HepG2 (cell line): ENCODE measurements around the gene C14orf119. TPM values are rescaled to one million over a fixed set of nuclear protein-coding genes. Genes with fewer than 3 reads are reported as not detected.

Experiments
- ARHGAP35 ChIP-seq: sonication (generic); formaldehyde crosslinking; IDR thresholded peaks from 2 replicates; pipeline ENCODE4 v1.9.0; 2022; ENCODE audit warnings: mild to moderate bottlenecking, inconsistent platforms, moderate library complexity, missing genetic modification reagents, borderline replicate concordance
- CBX1 ChIP-seq: IDR thresholded peaks from one replicate; pipeline ENCODE4 v1.6.1; 2016; ENCODE audit warnings: antibody characterized with exemption, low read depth
- ETV5 ChIP-seq: IDR thresholded peaks from 2 replicates; pipeline ENCODE4 v1.6.1; 2018; ENCODE audit warnings: missing biosample characterization, missing genetic modification reagents, inconsistent platforms, borderline replicate concordance
- NCOA2 ChIP-seq: sonication (generic); formaldehyde crosslinking; IDR thresholded peaks from 2 replicates; pipeline ENCODE4 v1.8.0; 2022; ENCODE audit warnings: inconsistent platforms
- NFIB ChIP-seq: sonication (generic); formaldehyde crosslinking; IDR thresholded peaks from 2 replicates; pipeline ENCODE4 v1.9.0; 2021; ENCODE audit warnings: missing genetic modification reagents, mild to moderate bottlenecking, borderline replicate concordance
- NONO ChIP-seq, 2 experiments: fragments of 450-650 bp in 1 of 2; sonication (generic) in 1 of 2; formaldehyde crosslinking in 1 of 2; IDR thresholded peaks in 1 of 2; conservative IDR thresholded peaks in 1 of 2; 2 replicates each; pipeline versions ENCODE4 v1.6.1 to v1.8.0; 2017 to 2022; ENCODE audit warnings: mild to moderate bottlenecking in 1 of 2, missing genetic modification reagents in 1 of 2, moderate library complexity in 1 of 2
- NPAS2 ChIP-seq: sonication (generic); formaldehyde crosslinking; IDR thresholded peaks from 2 replicates; pipeline ENCODE4 v1.8.0; 2022; ENCODE audit warnings: mild to moderate bottlenecking, missing genetic modification reagents, borderline replicate concordance
- SSRP1 ChIP-seq: IDR thresholded peaks from 2 replicates; pipeline ENCODE4 v1.6.1; 2016; ENCODE audit warnings: control low read depth
- STAT5B ChIP-seq: sonication (generic); formaldehyde crosslinking; IDR thresholded peaks from 2 replicates; pipeline ENCODE4 v1.4.0; 2020; ENCODE audit warnings: missing genetic modification reagents
- TEAD2 ChIP-seq: sonication (generic); formaldehyde crosslinking; IDR thresholded peaks from 2 replicates; pipeline ENCODE4 v1.9.0; 2021; ENCODE audit warnings: missing genetic modification reagents
- ZBTB20 ChIP-seq: sonication (generic); formaldehyde crosslinking; IDR thresholded peaks from 2 replicates; pipeline ENCODE4 v1.8.1; 2023; ENCODE audit warnings: missing genetic modification reagents, low read depth, mild to moderate bottlenecking, borderline replicate concordance
- polyA plus RNA-seq, 8 experiments: library from polyadenylated mRNA; depleted of rRNA in 3 of 8; stranded (reverse) in 7 of 8; unstranded in 1 of 8; fragments of >200 nt; fragmentation: Illumina TruSeq in 4 of 8; extraction: Trizol in 4 of 8; gene quantifications; 2 replicates each; pipeline versions ENCODE4 v1.2.1 to v1.2.3, GENCODE V29; 2011 to 2016; ENCODE audit warnings: low read depth in 4 of 8, missing spikeins in 1 of 8, mixed read lengths in 1 of 8; ENCODE audit not compliant: insufficient read depth in 1 of 8
- total RNA-seq, 5 experiments: library from RNA; depleted of rRNA; stranded (reverse); fragments of >200 nt; fragmentation: Illumina TruSeq; extraction: Trizol; gene quantifications; 2 replicates each; pipeline ENCODE4 v1.2.3, GENCODE V29; 2016; ENCODE audit warnings: low read depth in 1 of 5
- TF ChIP-seq, protein P1 (sequence below): sonication (generic); formaldehyde crosslinking; IDR thresholded peaks from 2 replicates; pipeline ENCODE4 v1.4.0; 2020; ENCODE audit warnings: missing genetic modification reagents, borderline replicate concordance
- TF ChIP-seq, protein P2 (sequence below): sonication (generic); formaldehyde crosslinking; IDR thresholded peaks from 2 replicates; pipeline ENCODE4 v1.4.0; 2020; ENCODE audit warnings: mild to moderate bottlenecking, missing genetic modification reagents
- TF ChIP-seq, protein P3 (sequence below), 2 experiments: sonication (generic) in 1 of 2; formaldehyde crosslinking in 1 of 2; IDR thresholded peaks; 2 replicates each; pipeline versions ENCODE4 v1.4.0 to v1.6.1; 2016 to 2020; ENCODE audit warnings: borderline replicate concordance in 1 of 2, low read depth in 1 of 2, mild to moderate bottlenecking in 1 of 2, missing genetic modification reagents in 1 of 2

The C14orf119 gene
- total and polyA plus RNA-seq, 2 of the 13 experiments (the other 11 are each of a cell fraction or from before 2014, with no cell fraction given), result 117 to 206 TPM

DNA sequence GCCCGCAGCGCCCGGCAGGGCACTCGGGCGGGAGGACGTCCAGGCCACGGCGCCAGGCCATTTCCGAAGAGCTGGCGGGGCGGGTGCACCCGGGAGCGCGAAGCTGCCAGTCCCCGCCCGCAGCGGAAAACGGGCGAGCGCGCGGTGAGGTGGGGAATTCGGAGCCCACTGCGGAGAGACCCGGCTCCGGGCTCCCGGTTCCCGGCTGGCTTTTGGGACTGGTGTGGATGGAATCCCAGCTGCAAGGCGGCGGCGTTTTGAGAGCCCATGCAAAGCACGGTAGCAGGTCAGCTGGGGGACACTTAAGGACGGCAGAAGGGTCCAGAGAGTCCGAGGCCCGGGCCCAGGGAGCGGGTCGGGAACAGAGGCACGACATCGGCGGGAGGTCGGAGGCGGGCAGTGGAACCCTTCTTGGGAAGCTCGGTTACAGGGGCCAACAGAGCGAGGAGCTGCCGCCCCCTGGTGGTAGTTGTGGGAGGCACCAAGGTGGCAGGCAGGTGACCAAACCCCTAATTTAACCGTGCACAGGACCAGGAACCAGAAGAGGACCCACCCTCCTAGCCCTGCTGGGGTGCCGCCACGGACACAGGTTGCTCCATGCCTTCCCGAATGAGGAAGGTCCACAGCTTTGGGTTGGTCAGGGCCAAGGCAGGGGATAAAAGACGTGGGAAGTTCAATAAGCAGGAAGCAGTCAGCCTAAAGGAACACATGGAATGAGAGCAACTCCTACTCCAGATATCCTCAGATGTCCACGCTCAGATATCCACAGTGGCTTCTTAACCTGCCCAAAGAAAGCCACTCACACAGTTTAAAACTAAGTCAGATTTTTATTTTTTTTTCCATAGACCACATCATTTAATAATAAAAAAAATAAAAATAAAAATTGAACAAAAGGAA is 37.3 kb upstream of the C14orf119 start (continued):
- TF ChIP-seq, protein P1, sequence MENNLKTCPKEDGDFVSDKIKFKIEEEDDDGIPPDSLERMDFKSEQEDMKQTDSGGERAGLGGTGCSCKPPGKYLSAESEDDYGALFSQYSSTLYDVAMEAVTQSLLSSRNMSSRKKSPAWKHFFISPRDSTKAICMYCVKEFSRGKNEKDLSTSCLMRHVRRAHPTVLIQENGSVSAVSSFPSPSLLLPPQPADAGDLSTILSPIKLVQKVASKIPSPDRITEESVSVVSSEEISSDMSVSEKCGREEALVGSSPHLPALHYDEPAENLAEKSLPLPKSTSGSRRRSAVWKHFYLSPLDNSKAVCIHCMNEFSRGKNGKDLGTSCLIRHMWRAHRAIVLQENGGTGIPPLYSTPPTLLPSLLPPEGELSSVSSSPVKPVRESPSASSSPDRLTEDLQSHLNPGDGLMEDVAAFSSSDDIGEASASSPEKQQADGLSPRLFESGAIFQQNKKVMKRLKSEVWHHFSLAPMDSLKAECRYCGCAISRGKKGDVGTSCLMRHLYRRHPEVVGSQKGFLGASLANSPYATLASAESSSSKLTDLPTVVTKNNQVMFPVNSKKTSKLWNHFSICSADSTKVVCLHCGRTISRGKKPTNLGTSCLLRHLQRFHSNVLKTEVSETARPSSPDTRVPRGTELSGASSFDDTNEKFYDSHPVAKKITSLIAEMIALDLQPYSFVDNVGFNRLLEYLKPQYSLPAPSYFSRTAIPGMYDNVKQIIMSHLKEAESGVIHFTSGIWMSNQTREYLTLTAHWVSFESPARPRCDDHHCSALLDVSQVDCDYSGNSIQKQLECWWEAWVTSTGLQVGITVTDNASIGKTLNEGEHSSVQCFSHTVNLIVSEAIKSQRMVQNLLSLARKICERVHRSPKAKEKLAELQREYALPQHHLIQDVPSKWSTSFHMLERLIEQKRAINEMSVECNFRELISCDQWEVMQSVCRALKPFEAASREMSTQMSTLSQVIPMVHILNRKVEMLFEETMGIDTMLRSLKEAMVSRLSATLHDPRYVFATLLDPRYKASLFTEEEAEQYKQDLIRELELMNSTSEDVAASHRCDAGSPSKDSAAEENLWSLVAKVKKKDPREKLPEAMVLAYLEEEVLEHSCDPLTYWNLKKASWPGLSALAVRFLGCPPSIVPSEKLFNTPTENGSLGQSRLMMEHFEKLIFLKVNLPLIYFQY (CRISPR knock-in tag), result peak; percentile 91
- TF ChIP-seq TEAD2 (peak; percentile 86; the same call in 1 of the 2 replicates), NPAS2 (no peak), STAT5B (CRISPR knock-in tag) (no peak), ETV5 (CRISPR knock-in tag) (peak; percentile 35; the same call in 1 of the 2 replicates), NFIB (CRISPR knock-in tag) (no peak), ARHGAP35 (peak; percentile 87; the same call in 1 of the 2 replicates), CBX1 (peak; percentile 66), SSRP1 (CRISPR knock-in tag) (no peak; the same call in 1 of the 2 replicates), NCOA2 (CRISPR knock-in tag) (peak; percentile 45; the same call in 1 of the 2 replicates), NONO (IDR thresholded peaks at IDR 0.05) (no peak), NONO (CRISPR knock-in tag; conservative IDR thresholded peaks at IDR 0.05) (peak; percentile 94), ZBTB20 (CRISPR knock-in tag) (peak; percentile 75; the same call in 1 of the 2 replicates)
- TF ChIP-seq, protein P2, sequence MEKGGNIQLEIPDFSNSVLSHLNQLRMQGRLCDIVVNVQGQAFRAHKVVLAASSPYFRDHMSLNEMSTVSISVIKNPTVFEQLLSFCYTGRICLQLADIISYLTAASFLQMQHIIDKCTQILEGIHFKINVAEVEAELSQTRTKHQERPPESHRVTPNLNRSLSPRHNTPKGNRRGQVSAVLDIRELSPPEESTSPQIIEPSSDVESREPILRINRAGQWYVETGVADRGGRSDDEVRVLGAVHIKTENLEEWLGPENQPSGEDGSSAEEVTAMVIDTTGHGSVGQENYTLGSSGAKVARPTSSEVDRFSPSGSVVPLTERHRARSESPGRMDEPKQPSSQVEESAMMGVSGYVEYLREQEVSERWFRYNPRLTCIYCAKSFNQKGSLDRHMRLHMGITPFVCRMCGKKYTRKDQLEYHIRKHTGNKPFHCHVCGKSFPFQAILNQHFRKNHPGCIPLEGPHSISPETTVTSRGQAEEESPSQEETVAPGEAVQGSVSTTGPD (CRISPR knock-in tag), result 0 out of 2 replicates have a peak, but pooled peaks have one; percentile 34
- TF ChIP-seq, protein P3, sequence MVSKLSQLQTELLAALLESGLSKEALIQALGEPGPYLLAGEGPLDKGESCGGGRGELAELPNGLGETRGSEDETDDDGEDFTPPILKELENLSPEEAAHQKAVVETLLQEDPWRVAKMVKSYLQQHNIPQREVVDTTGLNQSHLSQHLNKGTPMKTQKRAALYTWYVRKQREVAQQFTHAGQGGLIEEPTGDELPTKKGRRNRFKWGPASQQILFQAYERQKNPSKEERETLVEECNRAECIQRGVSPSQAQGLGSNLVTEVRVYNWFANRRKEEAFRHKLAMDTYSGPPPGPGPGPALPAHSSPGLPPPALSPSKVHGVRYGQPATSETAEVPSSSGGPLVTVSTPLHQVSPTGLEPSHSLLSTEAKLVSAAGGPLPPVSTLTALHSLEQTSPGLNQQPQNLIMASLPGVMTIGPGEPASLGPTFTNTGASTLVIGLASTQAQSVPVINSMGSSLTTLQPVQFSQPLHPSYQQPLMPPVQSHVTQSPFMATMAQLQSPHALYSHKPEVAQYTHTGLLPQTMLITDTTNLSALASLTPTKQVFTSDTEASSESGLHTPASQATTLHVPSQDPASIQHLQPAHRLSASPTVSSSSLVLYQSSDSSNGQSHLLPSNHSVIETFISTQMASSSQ (IDR thresholded peaks at IDR 0.05; ENCODE audit: low read depth), result no peak
- TF ChIP-seq, protein P3 (CRISPR knock-in tag; IDR thresholded peaks at IDR 0.05; ENCODE audit: borderline replicate concordance), result peak; percentile 83; the same call in 1 of the 2 replicates
